Duodenal mucosa (tissue), 2 donors: ENCODE measurements around the gene JMJD1C.
"Not testable (repeated sequence)": the region's sequence is repeated elsewhere in the genome, so short reads cannot be mapped to it uniquely, and the experiment has no call there.

Experiments used
- H3K27ac ChIP-seq: one replicate; pipeline ENCODE4 v1.7.0; 2013; ENCODE audit warnings: low read depth, low read length
- H3K27me3 ChIP-seq, 2 donors: one replicate each; pipeline ENCODE4 v1.7.0; 2013; ENCODE audit warnings: low read length in 2 of 2, control low read depth in 1 of 2; ENCODE audit not compliant: insufficient read depth in 2 of 2, control insufficient read depth in 1 of 2
- H3K36me3 ChIP-seq, 2 donors: one replicate each; pipeline ENCODE4 v1.7.0; 2013; ENCODE audit warnings: low read length in 2 of 2, control low read depth in 1 of 2; ENCODE audit not compliant: insufficient read depth in 2 of 2, control insufficient read depth in 1 of 2
- H3K4me1 ChIP-seq, 2 donors: one replicate each; pipeline ENCODE4 v1.7.0; 2013; ENCODE audit warnings: low read length in 2 of 2, control low read depth in 1 of 2; ENCODE audit not compliant: insufficient read depth in 2 of 2, control insufficient read depth in 1 of 2
- H3K4me3 ChIP-seq, 2 donors: one replicate each; pipeline ENCODE4 v1.7.0; 2013; ENCODE audit warnings: low read length in 2 of 2, low read depth in 1 of 2
- H3K9ac ChIP-seq, 2 donors: one replicate each; pipeline ENCODE4 v1.7.0; 2013; ENCODE audit warnings: low read length in 2 of 2, low read depth in 1 of 2
- H3K9me3 ChIP-seq, 2 donors: one replicate each; pipeline ENCODE4 v1.7.0; 2013; ENCODE audit warnings: low read length in 2 of 2, control low read depth in 1 of 2; ENCODE audit not compliant: control insufficient read depth in 1 of 2

The JMJD1C gene

GRCh38 chr10:63500551-63500950 is 34.8 kb upstream of the JMJD1C start:
- not testable (repeated sequence) for H3K9ac ChIP-seq, H3K27ac ChIP-seq, H3K27me3 ChIP-seq, H3K36me3 ChIP-seq, H3K4me1 ChIP-seq, H3K9me3 ChIP-seq, H3K4me3 ChIP-seq

GRCh38 chr10:63498665-63499064 is 32.9 kb upstream of the JMJD1C start:
- no peaks in the 10 kb centered on the region for H3K9me3 ChIP-seq
- H3K27ac ChIP-seq = no peak overlapping the region
- H3K4me3 ChIP-seq = no peak overlapping the region
- no peak overlapping the region for H3K9ac ChIP-seq
- no peaks in the 10 kb centered on the region for H3K27me3 ChIP-seq
- no peaks in the 10 kb centered on the region for H3K36me3 ChIP-seq
- no peaks in the 10 kb centered on the region for H3K4me1 ChIP-seq

DNA sequence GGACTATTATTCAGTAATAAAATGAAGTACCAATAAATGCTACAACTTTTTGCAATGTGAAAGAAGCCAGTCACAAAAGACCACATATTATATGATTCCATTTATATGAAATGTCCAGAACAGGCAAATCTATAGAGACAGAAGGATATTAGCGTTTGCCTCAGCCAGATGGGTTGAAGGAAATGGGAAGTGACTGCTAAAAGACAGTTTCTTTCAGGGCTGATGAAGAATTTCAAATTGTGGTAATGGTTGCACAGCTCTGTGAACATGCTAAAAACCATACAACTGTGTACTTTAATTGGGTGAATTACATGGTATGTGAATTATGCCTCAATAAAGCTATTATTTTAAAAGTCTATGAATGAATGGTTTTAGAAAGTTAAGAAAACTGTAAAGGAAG is 31.5 kb upstream of the JMJD1C start:
- Histone ChIP-seq H3K4me1 (no peaks in the 10 kb centered on the region), H3K27ac (no peak overlapping the region), H3K27me3 (no peaks in the 10 kb centered on the region), H3K4me3 (no peak overlapping the region), H3K9me3 (no peaks in the 10 kb centered on the region), H3K36me3 (no peaks in the 10 kb centered on the region), H3K9ac (no peak overlapping the region)

- no peaks in the 10 kb centered on the region for H3K36me3 ChIP-seq
- H3K27ac ChIP-seq = no peak overlapping the region
- H3K9ac ChIP-seq = no peak overlapping the region
- no peaks in the 10 kb centered on the region for H3K27me3 ChIP-seq
- H3K4me3 ChIP-seq = no peak overlapping the region
- no peaks in the 10 kb centered on the region for H3K9me3 ChIP-seq
- H3K4me1 ChIP-seq = no peaks in the 10 kb centered on the region
Measured at GRCh38 chr10:63496561-63496960, 30.8 kb upstream of the JMJD1C start.

- Histone ChIP-seq H3K9ac (no peak overlapping the region), H3K9me3 (no peaks in the 10 kb centered on the region), H3K4me1 (no peaks in the 10 kb centered on the region), H3K27ac (no peak overlapping the region), H3K36me3 (no peaks in the 10 kb centered on the region), H3K4me3 (no peak overlapping the region), H3K27me3 (no peaks in the 10 kb centered on the region)
Measured at GRCh38 chr10:63494951-63495350, 29.2 kb upstream of the JMJD1C start.

DNA sequence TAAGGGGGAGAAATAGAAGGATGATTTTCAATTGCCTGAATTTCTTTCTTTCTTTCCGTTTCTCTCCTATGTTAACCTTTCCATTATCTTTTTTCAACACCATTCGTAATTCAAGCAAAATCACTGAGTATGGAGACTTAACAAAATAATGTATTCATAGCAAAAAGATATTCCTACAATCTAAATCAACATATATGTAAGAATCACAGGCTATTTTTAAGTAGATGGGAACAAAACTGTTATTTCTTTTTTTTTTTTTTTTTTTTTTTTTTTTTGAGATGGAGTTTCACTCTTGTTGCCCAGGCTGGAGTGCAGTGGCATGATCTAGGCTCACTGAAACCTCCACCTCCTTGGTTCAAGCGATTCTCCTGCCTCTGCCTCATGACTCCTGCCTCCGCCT is 27.2 kb upstream of the JMJD1C start:
- Histone ChIP-seq H3K27me3 (no peaks in the 10 kb centered on the region), H3K9ac (no peak overlapping the region), H3K27ac (no peak overlapping the region), H3K4me1 (no peaks in the 10 kb centered on the region), H3K9me3 (no peaks in the 10 kb centered on the region), H3K4me3 (no peak overlapping the region), H3K36me3 (no peaks in the 10 kb centered on the region)

DNA sequence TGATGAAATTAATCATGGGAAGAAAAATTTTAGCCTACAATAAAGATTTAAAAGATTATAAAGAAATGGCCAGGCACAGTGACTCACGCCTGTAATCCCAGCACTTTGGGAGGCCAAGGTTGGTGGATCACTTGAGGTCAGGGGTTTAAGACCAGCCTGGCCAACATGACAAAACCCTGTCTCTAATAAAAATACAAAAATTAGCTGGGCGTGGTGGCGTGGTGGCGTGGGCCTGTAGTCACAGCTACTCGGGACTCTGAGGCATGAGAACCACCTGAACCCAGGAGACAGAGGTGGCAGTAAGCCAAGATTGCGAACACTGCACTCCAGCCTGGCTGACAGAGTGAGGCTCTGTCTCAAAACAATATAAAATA is 26.5 kb upstream of the JMJD1C start:
- H3K4me1 ChIP-seq, H3K36me3 ChIP-seq, H3K27me3 ChIP-seq, H3K4me3 ChIP-seq, H3K27ac ChIP-seq, H3K9me3 ChIP-seq, H3K9ac ChIP-seq: not testable (repeated sequence)

DNA sequence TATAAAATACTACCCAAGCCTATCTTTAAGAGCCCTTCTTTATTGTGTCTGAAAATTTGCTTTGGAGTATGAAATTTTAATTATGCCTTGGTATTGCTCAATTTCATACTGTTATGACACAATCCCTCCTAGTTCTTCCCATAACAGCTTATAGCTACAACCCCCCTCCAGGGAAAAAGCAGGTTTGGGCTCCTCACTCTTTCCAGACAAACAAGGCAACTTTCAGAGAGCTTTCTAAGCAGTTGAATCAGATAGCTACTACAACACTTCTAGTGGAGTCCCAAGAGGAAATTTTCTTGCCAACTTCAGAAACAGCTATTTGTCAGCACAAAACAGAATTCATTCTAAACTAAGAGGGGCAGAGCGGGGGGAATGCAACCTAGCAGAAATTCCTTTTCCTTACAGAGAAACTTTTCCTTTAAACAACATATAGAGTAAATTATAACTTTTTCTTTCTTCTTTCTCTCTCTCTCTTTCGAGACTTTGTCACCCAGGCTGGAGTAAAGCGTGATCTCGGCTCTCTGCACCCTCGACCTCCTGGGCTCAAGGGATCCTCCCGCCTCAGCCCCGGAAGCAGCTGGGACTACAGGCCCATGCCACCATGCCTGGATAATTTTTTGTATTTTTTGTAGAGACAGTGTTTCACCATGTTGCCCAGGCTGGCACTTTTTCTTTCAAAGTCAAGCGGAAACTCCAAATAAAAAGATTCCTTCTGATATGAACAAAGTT is 26.0 kb upstream of the JMJD1C start:
- no peaks in the 10 kb centered on the region for H3K36me3 ChIP-seq
- H3K27me3 ChIP-seq = no peaks in the 10 kb centered on the region
- H3K4me1 ChIP-seq = no peaks in the 10 kb centered on the region
- no peaks in the 10 kb centered on the region for H3K9me3 ChIP-seq
- H3K4me3 ChIP-seq = no peak overlapping the region
- H3K27ac ChIP-seq = no peak overlapping the region
- no peak overlapping the region for H3K9ac ChIP-seq

GRCh38 chr10:63489838-63490237 is 24.1 kb upstream of the JMJD1C start:
- H3K9ac ChIP-seq = no peak overlapping the region
- no peaks in the 10 kb centered on the region for H3K27me3 ChIP-seq
- H3K4me1 ChIP-seq = no peaks in the 10 kb centered on the region
- no peak overlapping the region for H3K4me3 ChIP-seq
- H3K27ac ChIP-seq = no peak overlapping the region
- H3K36me3 ChIP-seq = no peaks in the 10 kb centered on the region
- H3K9me3 ChIP-seq = no peaks in the 10 kb centered on the region

DNA sequence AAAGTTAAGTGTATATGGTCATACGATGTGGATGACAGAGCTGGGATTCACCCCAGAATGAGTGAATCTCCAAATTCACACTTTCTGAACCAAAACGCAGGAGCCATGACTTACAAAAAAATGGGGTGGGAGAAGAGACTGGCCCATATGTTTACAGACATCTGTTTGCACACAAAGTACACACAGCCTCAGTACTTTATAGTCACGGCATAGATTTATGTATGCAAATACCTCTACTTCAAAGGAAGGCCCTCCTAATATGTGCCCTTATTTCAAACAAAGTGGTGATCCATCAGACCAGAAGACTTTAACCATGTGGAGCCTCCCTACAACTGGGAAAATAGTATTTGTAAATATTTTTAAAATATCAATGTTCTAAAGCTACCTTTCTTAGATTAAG is 22.2 kb upstream of the JMJD1C start:
- Histone ChIP-seq H3K4me1 (no peaks in the 10 kb centered on the region), H3K36me3 (no peaks in the 10 kb centered on the region), H3K9me3 (no peaks in the 10 kb centered on the region), H3K27me3 (no peaks in the 10 kb centered on the region), H3K4me3 (no peak overlapping the region), H3K27ac (no peak overlapping the region), H3K9ac (no peak overlapping the region)

GRCh38 chr10:63483983-63484382 is 18.2 kb upstream of the JMJD1C start:
- Histone ChIP-seq H3K4me3 (no peak overlapping the region), H3K27ac (no peak overlapping the region), H3K9me3 (no peaks in the 10 kb centered on the region), H3K36me3 (no peaks in the 10 kb centered on the region), H3K4me1 (peaks cover 6 to 10% of the 10 kb centered on the region in 2 donors), H3K9ac (no peak overlapping the region), H3K27me3 (no peaks in the 10 kb centered on the region)
